ENCODE measurements around the gene IL12RB2.
"Not testable (repeated sequence)": the region's sequence is repeated elsewhere in the genome, so short reads cannot be mapped to it uniquely, and the experiment has no call there.

The IL12RB2 gene

GRCh38 chr1:67394548-67394947, 86.9 kb downstream of the IL12RB2 start:
- DNase-seq (ENCODE audit: low spot score), result no peak

GRCh38 chr1:67399199-67399993, 91.7 kb downstream of the IL12RB2 start:
- DNase-seq (ENCODE audit: low spot score), result no peak

GRCh38 chr1:67400029-67400786, 92.5 kb downstream of the IL12RB2 start:
- not testable (repeated sequence) for DNase-seq (ENCODE audit: low spot score)

GRCh38 chr1:67401443-67401842, 93.8 kb downstream of the IL12RB2 start:
- DNase-seq (ENCODE audit: low spot score), result no peak

- no peak for DNase-seq (ENCODE audit: low spot score)
Measured at GRCh38 chr1:67404212-67404620, 96.5 kb downstream of the IL12RB2 start.

- no peak for DNase-seq (ENCODE audit: low spot score)
Measured at GRCh38 chr1:67405473-67406245, 98.0 kb downstream of the IL12RB2 start.

- no peak for DNase-seq (ENCODE audit: low spot score)
Measured at GRCh38 chr1:67407498-67407897, 99.8 kb downstream of the IL12RB2 start.

- no peak for DNase-seq (ENCODE audit: low spot score)
Measured at GRCh38 chr1:67408148-67408547, 100.5 kb downstream of the IL12RB2 start.

GRCh38 chr1:67413101-67413500, 105.4 kb downstream of the IL12RB2 start:
- not testable (repeated sequence) for DNase-seq (ENCODE audit: low spot score)

GRCh38 chr1:67414574-67414973, 106.9 kb downstream of the IL12RB2 start:
- DNase-seq (ENCODE audit: low spot score), result no peak

GRCh38 chr1:67415041-67415440, 107.4 kb downstream of the IL12RB2 start:
- no peak for DNase-seq (ENCODE audit: low spot score)

- DNase-seq (ENCODE audit: low spot score), result not testable (repeated sequence)
Measured at GRCh38 chr1:67417733-67418132, 110.1 kb downstream of the IL12RB2 start.

- DNase-seq (ENCODE audit: low spot score), result no peak
Measured at GRCh38 chr1:67418839-67419586, 111.3 kb downstream of the IL12RB2 start.

- no peak for DNase-seq (ENCODE audit: low spot score)
Measured at GRCh38 chr1:67420835-67421492, 113.3 kb downstream of the IL12RB2 start.

GRCh38 chr1:67427465-67427864, 119.8 kb downstream of the IL12RB2 start:
- no peak for DNase-seq (ENCODE audit: low spot score)

- peak; percentile 21 for DNase-seq (ENCODE audit: low spot score)
Measured at GRCh38 chr1:67427947-67428346, 120.3 kb downstream of the IL12RB2 start.

- DNase-seq (ENCODE audit: low spot score), result peak; percentile 32
Measured at GRCh38 chr1:67429011-67429527, 121.4 kb downstream of the IL12RB2 start.

GRCh38 chr1:67429528-67430357, 122.1 kb downstream of the IL12RB2 start:
- peak; percentile 34 for DNase-seq (ENCODE audit: low spot score)

GRCh38 chr1:67430358-67431155, 122.9 kb downstream of the IL12RB2 start, which contains the start of gene SERBP1:
Gene SERBP1 (minus strand): TSS chr1:67430402. CDS start chr1:67430300, 102 bp downstream.
- peak; percentile 91 for DNase-seq (ENCODE audit: low spot score)
